Amygdala (tissue), 56 donors: Measurements from ENCODE around the gene FAM234B.
A peak's percentile ranks its signal among the peaks of the same experiment; 100 is the strongest.
"Not testable (repeated sequence)": the region's sequence is repeated elsewhere in the genome, so short reads cannot be mapped to it uniquely, and the experiment has no call there.

ENCODE experiments used
- DNase-seq, 56 donors: peaks; one replicate each; lab custom pipeline; 2025; lab: John Stamatoyannopoulos, UW

The FAM234B gene

DNA sequence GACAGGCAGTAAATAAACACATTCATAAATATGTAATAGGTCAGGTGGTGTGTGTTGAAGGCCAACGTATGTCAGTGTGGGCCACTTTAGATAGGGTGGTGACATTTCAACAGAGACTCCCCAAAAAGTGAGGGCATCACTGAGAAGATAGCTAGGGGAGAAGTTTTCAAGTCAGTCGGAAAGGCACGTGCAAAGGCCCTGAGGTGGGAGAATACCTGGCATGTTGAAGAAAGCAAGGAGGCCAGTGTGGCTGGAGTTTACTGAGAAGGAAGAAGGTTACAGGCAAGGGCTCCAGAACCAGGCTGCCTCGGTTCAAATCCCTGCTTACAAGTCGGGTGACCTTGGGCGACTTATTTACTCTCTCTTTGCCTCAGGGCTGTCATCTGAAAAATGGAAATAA lies 33.1 kb upstream of the FAM234B start:
- no peak for DNase-seq

DNA sequence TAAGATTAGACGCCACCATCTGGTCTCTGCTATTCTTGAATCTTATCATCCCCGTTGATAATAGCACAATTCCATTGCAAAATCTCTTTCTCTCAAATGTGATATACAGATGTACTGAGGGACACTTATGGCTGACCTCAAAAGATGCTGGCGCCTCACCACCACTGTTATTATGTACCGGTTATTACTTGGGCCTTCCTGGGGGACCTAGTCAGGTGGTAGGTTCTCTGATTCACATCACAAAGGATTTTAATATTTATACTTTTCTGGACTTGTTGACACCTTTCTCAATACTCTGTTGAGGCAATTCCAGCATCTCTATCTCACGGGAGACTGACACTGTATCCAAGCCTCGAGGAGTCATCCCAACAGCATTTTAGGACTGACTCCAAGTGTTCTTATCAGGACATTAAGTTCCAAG lies 21.3 kb upstream of the FAM234B start:
- no peak for DNase-seq

DNA sequence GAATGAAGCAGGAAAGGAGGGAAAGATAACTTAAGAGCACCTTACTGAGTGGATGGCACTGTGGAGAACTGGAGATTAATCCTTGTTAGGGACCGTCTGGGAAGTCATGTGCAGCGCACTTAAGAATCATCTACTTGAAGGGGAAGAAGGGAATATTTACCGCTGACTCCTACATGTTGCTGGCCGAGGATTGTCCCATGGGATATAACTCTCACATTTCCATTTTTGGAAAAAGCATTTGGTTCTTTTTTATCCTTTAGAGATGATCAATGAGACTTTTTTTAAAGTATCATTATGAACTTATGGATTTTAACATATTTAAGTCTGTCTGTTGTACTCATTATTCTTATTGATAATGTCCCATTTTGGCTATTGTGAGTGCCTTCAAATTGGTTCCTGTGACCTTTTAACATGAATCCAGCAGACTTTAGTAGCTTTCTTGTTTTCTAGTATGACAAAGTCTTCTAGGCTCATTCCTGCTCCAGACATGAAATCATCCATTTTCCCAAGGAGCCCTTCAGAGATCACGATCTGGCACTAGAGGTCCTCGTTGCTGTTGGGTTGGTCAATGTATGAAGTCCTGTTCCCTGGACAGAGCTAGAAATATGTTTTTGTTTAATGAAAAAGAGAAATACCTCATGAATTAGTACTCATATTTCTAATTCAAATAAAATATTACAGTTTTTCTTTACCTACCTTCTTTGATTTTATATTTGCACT lies 20.2 kb upstream of the FAM234B start:
- peak in 1 of 56 donors; percentile 6 for DNase-seq

DNA sequence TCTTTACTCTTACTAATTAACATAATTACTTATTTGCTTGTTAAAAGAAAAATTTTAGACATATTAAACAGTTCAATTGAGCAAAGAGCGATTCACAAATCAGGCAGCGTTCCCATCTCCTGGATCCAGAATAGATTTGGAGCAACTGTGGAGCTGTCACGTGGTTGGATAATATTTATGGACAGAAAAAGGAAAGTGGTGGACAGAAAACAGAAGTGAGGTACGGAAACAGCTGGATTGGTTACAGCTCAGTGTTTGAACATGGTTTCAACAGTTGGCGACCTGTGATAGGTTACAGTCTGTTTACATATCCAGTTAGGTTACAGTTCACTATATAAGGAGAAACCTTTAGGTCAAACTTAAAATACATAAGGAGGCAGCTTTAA lies 19.7 kb upstream of the FAM234B start:
- no peak for DNase-seq

DNA sequence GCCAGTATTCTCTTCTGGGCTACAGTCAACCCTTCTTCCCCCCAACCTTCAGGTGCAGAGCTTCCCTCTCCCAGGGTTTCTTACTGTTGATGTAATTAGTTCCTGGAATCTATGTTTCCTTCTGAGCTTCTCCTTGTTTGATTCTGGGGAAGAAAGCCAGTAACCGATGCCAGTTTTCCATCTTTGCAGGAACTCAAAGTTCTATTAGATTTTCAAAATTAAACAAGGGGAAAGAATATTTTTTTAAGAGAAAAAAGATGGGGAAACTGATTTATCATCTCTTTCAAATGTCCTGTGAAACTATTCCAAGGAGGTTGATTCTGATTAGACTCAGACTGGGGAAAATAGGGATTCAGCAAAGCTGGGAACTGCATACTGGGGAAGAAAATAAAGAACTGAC lies 17.9 kb upstream of the FAM234B start:
- DNase-seq: no peak

DNA sequence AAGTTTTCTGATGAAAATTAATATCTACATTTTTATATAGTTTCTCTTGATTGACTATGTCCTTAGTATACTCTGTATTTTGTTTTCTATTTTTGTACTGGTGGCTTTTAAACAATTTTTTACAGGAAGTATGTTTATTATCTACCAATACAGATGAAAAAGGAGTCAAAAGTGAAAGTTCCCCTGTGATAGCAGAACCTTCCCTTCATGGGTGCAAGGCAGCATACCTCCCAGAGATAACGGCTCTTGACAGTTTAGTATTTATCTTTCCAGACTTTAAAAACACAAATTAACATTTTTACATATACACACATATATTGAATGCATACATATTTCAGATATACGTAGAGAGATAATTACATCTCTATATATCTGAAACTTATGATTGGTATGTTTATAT lies 17.1 kb upstream of the FAM234B start:
- no peak for DNase-seq

DNA sequence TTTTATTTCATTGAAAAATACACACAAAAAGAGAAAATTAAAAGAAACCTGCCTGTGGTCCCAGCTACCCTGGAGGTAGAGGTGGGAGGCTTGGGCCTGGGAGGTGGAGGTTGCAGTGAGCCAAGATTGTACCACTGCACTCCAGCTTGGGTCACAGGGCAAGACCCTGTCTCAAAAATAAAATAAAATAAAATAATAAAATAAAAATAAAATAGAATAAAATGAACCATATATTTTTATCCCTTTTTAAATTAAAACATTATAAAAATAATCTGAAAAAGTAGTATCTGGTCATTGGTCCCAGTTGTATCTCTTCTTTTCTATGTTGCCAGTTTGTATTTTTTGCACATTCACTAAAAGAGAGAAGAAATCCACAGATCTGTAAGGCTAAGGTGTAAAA lies 16.7 kb upstream of the FAM234B start:
- no peak for DNase-seq

DNA sequence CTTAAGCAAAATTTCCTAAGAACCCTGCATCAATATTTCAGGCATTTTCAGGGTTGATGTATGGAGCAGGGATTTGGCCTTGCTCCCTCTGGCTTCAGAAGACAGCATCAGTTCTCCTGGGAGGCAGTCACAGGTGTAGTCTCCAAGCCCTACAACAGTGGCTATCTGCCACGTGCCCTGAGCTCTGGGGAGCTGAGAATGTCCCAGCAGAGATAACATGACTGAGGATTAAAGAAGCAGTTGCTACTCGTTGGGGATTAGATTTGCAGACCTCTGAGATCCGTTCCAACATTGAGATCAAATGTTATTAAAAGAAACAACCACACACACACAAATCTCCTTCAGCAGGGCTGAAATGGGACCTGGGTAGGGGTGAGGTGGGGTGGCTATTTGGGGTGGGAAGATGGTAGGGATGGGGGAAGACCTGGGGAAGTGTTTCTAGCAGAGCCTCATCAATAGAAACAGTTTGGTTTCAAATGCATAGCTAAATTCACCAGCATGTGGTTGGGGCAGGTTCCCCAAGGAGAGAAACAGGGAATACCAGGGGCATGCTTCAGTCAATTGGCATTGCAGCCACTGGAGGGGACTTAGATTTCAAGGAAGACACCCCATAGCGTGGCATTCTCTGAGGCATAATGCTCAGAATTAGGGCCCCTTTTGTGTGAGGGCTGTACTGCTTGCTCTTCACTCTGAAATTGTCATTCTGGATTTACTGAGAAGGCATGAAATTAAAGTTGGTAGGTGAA lies 15.2 kb upstream of the FAM234B start:
- DNase-seq: no peak

DNA sequence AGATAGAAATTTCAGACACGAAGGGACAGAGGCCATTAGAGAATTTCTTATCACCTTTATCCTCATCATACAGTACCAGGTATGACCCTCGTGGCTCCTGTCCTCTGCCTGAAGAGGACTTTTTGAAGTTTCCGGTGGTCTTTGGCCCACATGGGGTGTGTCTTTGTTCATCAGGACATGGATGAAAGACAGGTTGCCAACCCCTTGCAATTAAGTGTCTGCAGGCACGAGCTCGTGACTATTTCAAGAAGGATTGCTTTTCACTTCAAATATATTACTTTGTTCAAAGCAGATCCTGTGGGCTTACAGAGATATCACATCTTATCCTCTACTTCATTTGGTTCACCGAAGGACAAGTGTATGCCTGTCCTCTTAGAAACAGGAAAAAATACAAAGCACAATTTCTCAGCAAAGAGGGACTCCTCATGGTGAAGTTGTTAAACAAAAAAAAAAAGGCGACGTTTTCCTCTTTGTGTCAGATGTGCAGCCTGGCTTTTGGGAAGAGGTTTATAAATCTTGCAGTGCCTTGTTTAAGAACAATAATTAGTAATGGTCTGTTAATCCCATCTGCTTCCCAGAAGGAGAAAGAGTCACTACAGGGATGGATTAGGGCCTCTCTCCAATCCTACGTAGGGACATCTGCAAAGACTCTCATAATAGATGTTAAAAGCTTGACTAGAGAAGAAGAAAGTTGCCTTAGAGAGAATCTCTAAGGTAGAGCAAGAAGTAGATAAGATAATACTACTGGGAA lies 13.5 kb upstream of the FAM234B start:
- no peak for DNase-seq

DNA sequence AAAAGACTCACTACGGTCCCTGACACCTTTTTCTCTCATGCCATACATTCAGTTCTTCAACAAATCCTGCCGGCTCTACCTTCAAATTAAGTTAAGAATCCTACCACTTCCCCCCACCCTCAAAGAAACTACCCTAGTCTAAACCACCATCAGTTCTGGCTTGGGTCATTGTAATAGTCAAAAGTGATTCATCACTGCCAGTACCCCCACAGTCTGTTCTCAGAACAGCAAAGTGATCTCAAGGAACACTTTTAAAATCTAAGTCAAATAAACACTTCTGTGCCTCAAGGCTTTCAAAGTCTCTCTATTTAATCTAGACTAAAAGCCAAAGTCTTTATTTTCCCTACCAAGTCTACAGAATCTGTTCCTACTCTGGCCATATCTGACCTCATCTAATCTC lies 12.0 kb upstream of the FAM234B start:
- no peak for DNase-seq

DNA sequence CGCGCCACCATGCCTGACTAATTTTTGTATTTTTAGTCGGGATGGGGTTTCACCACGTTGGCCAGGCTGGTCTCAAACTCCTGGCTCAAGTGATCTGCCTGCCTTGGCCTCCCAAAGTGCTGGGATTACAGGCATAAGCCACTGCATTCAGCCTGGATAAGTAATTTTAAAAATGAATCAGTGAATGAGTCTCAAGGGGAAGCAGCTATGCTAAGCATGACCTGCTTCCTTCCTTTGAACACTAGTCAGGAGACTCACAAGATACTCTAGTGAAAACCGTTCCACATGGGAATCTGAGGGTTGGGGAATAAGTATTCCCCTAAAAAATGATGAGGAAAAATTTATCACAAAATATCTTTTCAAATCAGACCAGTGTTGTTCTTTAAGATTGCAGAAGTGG lies 10.7 kb upstream of the FAM234B start:
- DNase-seq: no peak

DNA sequence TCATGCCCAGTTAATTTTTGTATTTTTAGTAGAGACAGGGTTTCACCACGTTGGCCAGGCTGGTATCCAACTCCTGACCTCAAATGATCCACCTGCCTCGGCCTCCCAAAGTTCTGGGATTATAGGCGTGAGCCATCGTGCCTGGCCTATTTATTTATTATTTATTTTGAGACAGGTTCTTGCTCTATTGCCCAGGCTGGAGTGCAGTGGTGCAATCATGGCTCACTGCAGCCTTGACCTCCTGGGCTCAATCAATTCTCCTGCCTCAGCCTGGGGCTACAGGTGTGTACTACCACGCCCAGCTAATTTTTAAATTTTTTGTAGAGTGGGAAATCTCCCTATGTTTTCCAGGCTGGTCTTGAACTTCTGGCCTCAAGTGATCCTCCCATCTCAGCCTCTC lies 8.8 kb upstream of the FAM234B start:
- not testable (repeated sequence) for DNase-seq

DNA sequence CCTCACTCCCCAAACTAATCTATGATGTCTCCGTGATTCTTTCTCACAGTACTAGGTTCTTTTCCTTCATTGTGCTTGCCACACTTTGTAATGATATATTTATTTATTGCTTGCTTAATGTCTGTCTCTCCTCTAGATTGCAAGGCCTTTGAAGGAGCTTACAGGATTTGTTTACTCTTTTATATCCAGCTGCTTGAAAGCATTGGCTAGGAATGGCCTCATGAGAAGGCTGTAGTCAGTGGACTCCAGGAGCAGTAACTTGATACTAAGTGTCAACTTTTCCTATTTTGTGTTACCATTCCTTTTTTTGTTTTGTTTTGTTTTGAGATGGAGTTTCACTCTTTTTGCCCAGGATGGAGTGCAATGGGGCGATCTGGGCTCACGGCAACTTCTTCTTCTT lies 7.3 kb upstream of the FAM234B start:
- no peak for DNase-seq

DNA sequence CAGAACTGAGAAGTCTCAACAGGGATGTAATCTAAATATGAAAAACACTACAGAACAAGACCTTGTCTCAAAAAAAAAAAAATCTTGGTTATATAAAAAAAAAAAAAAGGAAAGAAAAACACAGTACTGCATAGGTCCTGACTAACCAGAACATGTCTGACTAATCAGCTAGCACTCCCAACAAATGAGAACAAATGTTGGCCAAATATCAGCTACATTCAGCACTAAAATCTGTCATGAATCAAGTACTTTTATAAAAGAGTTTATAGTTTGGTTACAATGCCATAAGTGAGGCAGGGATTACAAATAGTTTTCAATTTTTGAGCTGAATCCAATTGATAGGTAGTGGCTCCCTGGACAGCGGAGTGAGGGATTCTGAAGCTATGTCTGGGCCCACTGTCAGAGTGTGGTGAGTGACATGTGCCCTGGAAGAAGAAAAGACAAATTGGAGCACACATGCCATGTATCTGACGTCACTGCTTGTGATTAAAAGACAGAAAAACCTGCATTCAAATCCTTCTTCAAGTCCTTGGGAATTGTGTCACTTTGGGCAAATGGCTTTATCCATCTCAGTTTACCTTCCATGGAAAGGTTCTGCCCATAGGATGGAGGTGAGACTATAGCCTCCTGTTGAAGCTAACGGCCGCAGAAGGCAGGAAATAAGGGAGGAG lies 5.6 kb upstream of the FAM234B start:
- no peak for DNase-seq

DNA sequence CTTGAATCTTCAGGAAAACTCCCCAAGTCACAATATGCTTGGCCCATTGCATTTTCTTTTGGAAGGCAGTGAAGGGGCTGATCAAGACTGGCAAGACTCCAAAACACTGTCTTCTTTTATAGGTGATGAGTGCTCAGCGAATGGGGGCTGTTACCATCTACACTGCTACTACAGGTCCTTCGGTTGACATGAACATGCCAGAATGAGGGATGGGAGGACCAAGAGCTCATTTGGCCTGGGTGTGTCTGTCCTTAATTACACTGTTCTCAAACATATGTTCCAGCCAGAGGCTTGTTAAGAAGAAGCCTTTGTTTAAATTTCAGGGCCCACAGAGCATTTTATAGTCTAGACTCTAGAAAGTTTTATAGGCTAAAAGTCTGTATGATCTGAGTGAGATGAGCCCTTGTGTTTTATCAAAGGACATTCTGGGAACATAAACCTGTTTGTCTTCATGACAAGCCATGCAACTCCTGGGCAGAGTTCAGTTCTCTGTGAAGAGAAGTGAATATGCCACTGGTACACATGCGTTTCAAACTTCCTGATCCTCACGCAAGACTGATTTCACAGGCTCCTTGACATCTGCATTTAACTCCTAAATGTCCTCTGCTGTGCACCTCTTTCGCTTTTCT lies 4.7 kb upstream of the FAM234B start:
- DNase-seq: no peak

DNA sequence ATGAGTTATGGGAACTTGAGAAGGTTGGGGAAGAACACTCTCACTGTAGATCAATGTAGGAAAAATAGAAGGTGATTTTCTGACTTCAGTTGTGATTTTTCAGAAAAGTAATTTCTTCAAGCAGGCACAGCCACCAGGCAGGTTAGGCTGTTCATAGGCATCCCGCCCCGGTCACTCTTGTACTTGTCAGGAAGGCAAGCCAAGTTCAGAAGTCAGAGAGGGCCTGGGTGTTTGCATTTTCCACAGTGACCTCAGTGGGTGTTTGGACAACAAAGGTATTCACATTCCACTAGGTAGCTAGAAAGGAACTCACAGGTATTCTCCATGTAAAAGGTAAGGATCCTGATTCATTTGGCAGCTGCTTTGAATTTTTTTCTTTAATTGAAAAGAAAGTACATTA lies 3.0 kb upstream of the FAM234B start:
- no peak for DNase-seq

DNA sequence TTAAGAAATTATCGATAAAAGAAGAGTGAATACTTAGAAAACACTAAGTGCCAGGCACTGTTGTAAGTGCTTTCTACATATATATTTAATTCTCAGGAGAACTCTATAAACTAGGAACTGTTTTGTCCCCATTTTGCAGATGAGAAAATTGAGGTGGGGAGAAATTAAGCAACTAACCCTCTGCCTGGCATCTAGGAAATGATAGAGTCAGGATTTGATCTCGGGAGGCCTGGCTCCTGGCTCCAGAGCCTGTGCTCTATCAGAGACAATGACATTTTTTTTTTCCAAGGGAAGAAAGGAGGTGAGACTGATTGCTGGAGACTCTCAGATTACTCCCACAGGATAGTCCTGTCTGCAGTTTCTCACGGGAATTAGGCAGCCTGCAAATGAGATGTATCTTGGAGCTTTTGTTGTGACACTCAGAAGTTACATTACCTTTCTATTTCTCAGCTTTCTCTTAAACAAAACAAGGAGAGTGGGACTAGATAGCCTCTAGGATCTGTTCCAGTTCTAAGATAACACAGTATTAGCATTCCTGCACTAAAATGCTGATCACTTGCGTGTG lies 1.4 kb upstream of the FAM234B start:
- DNase-seq: no peak

DNA sequence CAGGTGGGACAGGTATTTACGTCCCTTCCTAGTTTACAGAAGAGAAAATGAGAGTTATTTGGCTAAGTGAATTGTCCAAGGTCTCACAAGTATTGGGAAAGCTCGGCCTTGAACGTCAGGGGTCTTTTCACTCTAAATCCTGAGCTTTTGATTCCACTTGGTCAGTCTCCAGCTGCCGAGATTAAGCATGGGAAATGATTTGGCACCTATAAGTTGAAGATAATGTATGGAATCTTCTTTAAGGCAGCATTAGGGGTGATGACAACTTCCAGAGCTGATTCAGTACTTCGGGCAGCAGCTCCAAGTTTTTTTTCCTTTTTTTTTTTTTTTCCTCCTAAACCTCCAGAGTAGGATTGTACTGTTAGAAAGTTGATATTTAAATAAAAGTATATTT lies 722 bp downstream of the FAM234B start:
- no peak for DNase-seq

DNA sequence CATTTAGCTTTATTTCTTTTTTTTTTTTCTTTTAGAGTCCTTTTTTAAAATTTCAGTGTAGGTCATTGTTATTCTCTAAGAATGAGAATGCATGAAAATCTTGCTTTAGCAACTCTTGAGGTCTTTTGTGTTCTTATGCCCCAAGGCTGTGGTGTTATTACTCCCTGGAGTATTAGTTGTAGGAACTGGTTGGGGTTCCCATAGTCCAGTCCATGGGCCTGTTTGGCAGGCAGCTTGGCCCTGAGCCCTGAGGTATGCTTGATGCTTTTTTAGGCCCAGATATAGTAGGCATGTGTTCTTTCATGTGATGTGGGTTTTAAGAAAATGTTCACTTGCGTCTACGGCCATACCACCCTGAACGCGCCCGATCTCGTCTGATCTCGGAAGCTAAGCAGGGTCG lies 1.6 kb downstream of the FAM234B start:
- no peak for DNase-seq

DNA sequence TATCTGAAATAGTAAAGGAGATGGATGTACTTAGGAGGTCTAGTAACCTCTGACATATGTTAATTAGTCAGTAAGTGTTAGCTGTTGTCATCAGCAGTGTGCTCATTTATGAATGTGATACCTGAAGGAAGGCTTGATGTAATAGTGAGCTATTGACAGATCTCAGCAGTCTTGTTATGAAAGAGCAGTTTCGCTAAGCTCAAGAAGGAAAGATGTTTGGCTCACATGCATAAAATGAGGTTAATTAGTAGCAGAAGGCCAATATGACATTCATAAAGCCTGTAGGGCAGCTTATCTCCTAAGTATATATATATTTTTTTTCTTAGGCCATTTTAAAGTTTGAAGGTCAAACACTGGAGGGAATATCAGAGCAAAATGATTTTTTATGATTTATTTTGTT lies 2.8 kb downstream of the FAM234B start:
- DNase-seq: no peak
